Effector CD4-positive, alpha-beta T cell (primary cell): ENCODE data around the gene ALCAM.
"Not testable (repeated sequence)": the region's sequence is repeated elsewhere in the genome, so short reads cannot be mapped to it uniquely, and the experiment has no call there.

Source experiments
- DNase-seq: peaks from one replicate; pipeline ENCODE4 v3.0.0-alpha.2; 2020

Gene ALCAM

GRCh38 chr3:105356988-105357387 lies 9.7 kb upstream of the ALCAM start:
- no peak for DNase-seq

GRCh38 chr3:105359098-105359762 lies 7.5 kb upstream of the ALCAM start:
- DNase-seq: no peak

GRCh38 chr3:105360003-105360402 lies 6.7 kb upstream of the ALCAM start:
- DNase-seq: no peak

GRCh38 chr3:105362021-105362665 lies 4.6 kb upstream of the ALCAM start:
- DNase-seq: no peak

DNA sequence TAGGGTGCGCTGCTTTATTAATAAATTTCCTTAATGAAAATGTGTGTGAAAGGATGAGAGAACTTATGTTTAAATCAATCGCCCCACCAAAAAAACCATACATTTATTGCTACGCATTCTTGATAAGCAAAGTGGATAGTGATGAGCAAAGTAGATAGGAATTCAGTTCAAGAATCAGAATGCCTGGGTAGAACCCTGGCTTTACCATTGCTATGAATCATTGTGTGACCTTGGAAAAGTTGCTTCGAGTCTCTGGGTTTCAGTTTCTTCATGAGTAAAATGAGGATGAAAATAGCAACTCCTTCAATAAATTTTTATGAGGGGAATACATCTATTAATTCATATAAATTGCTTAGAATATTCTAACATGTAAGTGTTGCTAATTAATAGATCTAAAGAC lies 2.6 kb upstream of the ALCAM start:
- DNase-seq: no peak

DNA sequence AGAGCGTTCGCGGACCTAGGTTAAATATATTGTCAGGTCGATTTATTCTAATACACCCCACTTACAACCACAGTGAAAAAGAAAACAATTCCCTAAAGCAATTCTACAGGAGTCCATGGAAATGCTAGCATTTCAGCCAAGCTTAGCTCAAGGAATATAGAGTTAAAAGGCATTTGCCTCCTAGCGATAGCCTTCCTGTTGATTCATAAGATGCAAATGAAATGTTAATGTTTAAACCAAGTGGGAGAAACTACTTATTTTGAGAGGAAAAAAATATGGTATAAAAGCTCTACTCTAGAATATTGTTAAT lies 1.7 kb upstream of the ALCAM start:
- DNase-seq: no peak

- no peak for DNase-seq
Observed at GRCh38 chr3:105365391-105366325, 1.1 kb upstream of the ALCAM start.

DNA sequence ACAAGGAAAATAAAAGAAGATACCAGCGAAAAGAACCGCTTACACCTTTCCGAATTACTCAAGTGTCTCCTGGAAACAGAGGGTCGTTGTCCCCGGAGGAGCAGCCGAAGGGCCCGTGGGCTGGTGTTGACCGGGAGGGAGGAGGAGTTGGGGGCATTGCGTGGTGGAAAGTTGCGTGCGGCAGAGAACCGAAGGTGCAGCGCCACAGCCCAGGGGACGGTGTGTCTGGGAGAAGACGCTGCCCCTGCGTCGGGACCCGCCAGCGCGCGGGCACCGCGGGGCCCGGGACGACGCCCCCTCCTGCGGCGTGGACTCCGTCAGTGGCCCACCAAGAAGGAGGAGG lies 325 bp downstream of the ALCAM start:
- peak; percentile 20 for DNase-seq

- DNase-seq: peak; percentile 55
Observed at GRCh38 chr3:105367406-105368213, 901 bp downstream of the ALCAM start.

DNA sequence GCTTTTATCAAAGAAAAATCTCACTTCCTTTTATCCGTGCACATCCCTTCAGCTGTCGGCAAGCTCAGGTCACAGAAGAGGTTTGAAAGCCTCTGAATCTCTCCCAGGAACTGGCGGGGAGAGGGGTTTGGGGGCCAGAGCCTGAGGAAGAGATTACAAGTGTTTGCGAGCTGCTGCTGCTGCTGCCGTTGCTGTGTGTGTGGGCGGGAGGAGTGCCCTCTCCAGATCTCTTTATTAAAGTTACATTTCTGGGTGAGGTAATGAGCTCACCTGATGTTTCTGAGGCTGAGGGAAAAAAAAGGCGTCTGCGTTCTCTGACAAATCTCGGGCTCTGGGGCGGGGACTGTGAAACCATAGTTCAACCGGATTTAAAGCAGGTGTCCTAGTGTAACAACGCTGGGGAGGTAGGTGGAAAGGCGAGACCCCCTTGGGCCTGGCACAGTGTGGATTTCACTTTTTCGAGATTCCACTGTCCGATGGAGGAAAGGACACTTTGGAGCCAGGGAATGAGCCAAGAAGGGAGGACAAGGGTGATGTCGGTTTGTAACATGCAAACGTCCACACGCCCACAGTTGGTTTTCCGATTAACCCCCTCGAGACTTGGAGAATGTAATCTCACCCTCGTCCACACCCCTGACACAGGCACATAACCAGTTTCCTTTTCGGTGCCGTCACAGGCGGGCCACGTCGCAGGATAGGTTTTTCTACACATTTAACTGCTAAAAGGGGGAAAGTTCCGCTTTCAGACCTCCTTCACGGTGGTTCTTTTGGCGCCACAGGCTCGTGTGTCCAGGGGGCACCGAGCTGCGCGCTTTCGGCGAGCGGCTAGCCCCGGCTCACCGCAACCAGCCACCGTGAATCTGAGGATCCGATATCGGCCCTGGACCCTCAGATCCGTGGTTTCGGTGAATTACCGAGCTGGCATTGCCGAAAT lies 2.1 kb downstream of the ALCAM start:
- DNase-seq: peak; percentile 70

DNA sequence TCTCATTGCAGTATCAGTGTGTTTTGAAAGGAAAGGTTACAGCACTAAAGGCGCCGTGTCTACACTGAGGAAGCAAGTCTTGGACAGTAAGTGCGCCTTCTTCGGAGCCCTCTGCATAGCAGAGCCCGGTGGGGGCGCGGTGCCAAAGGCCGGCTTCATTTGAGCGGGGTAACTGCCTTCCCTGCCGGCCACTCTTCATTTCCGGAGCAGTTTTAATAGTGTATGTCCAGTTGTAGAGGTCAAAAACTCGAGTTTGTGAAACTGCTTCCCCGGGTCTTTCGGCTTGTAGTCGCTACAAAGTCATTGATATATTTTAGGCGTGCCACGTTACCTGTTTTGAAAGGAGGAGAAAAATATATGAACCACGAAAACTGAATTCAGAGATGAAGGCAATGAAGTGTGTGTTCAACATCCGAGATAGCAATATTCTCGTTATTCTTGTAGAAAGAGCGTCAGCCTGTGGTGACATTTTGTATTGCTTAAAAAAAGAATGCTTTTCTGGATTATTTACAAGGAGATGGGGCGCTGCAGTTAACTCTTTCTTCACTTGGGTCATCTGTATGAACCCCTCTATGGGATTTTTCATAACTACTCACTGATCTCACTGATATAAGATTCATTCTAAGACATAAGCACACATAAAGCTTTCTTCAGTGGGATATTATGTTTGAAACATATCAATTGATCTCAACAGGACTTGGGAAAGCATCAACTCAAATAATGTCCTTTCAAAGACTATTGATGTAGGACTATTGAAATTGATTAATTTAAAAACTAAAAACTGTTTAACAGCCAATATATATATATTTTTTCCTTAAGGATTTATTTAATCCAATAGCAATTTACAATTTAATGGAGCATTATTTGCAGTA lies 3.0 kb downstream of the ALCAM start:
- peak; percentile 18 for DNase-seq

- no peak for DNase-seq
Observed at GRCh38 chr3:105373383-105373782, 6.7 kb downstream of the ALCAM start.

- no peak for DNase-seq
Observed at GRCh38 chr3:105375750-105376511, 9.2 kb downstream of the ALCAM start.

DNA sequence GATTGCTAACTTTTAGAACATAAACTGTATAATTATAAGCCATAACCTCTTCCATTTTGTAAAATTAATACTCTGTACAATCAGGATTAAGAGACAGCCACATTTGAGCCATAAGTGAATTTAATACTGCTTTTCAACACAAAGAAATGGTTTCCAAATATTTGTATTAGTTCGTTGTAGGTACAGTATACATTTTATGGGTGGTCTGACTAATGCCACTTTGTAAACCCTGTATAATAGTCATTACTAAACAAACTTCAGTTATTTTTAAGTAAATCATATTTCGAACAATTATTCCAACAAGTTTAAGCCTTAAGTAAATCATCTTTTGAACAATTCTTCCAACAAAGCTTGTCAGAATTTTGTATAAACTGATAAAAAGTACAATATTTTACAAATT lies 11.0 kb downstream of the ALCAM start:
- no peak for DNase-seq

DNA sequence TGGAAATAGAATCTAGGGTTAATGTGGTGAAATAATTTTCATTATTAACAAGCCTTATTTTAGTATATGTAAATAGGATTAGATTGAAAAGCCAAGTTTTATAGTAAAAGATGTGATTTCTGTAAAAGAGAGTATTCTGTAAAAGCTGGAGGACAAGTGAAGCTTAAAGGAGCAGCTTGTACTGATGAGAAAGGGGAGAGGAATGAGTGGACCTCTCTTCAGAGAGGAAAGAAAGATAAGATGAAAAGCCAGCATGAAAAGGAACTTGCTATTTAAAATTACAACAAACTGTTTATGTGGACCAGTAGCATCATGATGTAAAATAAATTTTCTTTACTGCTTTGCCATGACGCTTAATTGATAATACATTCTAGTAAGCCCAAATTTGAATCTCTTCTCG lies 18.5 kb downstream of the ALCAM start:
- DNase-seq: no peak

DNA sequence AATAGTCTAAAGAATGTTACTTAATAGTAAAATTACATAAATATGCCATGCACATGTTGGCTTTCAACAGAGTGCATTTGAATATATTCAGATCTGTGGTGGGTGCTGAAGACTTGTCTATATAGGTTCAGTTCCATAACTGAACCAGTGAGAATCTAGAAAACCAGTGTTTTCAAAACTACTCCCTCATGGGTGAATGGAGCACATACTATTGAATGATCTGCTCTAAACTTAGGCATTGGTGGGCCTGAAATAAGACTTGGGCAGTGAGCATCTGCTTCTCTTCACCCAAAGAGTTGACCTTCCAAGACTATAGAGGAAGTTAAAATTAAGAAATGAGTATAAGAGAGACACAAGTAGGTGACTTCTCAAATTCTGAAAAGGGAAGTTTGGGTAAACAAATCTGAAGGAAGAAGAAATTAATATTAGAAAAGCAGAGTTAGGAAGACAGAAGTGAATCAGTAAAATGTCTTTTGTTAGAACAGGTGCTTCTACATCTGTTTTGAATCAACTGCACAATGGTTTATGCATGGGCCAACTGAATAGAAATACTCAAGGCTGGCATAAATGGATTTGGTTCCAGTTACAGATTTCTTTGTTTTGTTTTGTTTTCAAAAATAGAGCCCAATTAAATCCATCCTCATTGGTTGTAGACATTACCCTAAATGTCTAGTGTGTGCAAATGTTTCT lies 19.3 kb downstream of the ALCAM start:
- no peak for DNase-seq

DNA sequence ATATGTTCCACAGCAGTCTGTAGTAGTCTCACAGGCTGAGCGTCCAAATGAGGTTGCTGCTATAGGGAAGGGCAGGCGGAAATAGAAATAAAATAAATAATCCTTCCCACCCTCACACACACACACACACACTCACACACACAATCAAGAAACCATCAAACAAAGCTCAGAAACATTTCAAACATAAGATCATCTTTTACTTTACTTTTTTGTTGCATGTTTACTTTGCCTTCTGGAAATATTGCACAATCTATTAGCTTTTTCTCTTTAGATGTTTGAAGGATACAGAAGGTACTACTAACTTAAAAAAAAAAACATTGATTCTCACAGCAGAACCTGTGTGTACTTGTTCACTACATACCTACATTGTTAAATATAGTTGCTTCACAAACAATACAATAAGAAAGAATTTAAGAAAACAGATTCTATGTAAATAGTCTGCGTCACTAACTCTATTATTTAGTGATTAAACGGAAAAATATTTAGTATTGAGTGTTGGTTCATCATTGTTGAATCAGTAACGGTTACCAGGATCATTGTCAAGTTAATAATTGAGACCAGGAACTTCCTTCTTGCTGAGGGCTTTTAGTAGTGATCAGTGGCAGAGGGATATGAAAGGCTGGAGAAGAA lies 20.5 kb downstream of the ALCAM start:
- no peak for DNase-seq

- no peak for DNase-seq
Observed at GRCh38 chr3:105388176-105388575, 21.5 kb downstream of the ALCAM start.

GRCh38 chr3:105389759-105390158 lies 23.1 kb downstream of the ALCAM start:
- not testable (repeated sequence) for DNase-seq
